GM15510 (cell line): ENCODE results near the gene DYNC2H1.

Source experiments
- POLR2A ChIP-seq: IDR thresholded peaks from 3 replicates; pipeline ENCODE4 v1.6.1; 2011; ENCODE audit warnings: borderline replicate concordance; ENCODE audit not compliant: insufficient read length; ENCODE audit errors: extremely low read depth

The DYNC2H1 gene

GRCh38 chr11:103433386-103434072 lies 324.3 kb downstream of the DYNC2H1 start:
- no peak for TF ChIP-seq POLR2A

DNA sequence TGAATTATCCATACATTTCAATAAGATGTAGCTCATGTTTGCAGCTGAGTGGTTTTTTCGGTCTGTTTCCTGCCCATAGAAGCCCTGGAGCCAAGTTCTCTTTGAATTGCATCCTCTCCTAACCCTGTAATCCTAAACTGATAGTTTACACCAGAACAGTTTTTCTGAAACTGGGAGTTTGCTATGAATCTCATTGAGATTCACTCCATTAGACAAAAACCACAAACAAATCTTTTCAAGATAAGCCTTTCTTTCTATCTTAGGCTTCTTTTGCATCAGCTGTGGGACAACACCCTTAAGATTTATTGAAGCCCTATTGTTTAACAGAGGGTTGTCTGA lies 324.8 kb downstream of the DYNC2H1 start:
- TF ChIP-seq POLR2A = no peak

DNA sequence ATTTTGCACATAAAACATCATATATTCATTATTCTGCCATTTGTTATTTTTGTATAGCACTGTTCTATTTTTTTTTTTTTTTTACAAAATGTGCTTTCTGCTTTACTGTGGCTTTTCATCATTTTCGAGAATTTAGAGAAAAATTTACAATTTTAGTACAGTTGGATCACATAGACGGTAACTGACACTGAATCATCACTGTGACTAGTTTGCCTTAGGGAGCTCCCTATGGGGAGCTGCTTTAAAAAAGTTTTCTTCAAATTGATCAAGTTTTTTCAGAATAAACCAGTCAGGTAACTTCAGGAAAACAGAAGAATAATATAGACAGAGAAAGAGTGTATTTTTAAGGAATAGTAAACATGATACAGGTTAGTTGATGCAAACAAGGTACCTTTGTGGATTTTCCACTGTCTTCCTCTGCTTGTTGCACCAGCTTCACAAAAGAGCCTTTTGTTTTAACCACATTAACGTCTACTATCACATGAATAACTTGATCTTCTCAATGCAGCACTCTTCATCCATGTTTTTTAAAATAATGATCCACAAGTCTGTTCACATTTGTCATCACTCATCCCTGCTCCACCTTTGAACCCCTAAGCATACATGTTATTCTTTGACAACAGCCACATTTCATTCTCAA lies 327.0 kb downstream of the DYNC2H1 start:
- TF ChIP-seq POLR2A = no peak

DNA sequence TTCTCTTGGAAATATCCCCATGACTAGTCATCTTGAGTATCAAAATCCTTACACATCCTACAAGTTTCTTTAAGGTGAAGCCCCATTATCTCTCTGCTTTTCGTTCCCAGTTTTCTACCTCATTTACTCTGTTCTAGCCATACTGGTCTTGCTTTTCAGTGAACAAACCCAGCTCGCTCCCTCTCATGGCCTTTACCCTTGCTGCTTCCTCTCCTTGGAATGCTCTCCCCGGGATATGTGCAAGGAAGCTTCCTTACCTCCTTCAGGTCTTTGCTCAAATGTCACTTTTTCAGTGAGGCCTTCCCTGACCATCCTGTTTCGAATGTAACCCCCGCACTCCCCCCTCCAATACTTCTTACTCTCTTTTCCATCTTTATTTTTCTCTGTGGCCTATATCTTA lies 331.8 kb downstream of the DYNC2H1 start:
- no peak for TF ChIP-seq POLR2A

GRCh38 chr11:103448966-103449365 lies 339.7 kb downstream of the DYNC2H1 start:
- no peak for TF ChIP-seq POLR2A

DNA sequence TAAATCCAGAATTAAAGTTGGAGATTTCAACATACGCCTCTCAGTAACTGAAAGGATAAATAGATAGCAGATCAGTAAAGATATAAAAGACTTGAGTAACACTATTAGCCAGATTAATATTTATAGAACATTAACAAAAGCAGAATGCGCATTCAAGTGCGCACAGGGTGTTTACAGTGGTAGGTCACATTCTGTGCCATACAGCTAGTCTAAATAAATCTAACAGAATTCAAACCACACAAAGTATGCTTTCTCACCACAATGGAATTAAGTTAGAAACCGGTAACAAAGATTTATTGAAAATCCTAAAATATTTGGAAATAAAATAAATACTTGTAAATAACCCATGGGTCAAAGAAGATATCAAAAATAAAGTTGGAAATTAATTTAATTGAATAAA lies 341.0 kb downstream of the DYNC2H1 start:
- TF ChIP-seq POLR2A = no peak

GRCh38 chr11:103453126-103453525 lies 343.9 kb downstream of the DYNC2H1 start:
- TF ChIP-seq POLR2A = no peak

- TF ChIP-seq POLR2A = no peak
These were observed 344.9 kb downstream of the DYNC2H1 start for GRCh38 chr11:103453915-103454709.

DNA sequence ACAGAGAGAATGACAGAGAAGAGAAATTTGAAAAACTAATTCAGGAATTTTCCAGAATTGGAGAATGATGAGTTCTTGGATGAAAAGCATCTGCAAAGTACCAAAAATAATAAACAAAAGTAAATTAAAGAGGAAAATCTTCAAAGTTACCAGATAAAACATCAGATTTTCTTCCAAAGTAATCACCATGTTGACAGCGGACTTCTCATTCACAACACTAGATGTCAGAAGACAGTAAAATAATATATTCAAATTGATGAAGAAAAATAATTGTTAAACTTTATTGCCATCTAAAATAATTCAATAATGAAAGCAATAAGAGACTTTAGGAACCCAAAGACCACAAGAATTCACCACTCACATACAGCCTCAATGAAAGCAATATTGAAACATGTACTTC lies 355.2 kb downstream of the DYNC2H1 start:
- TF ChIP-seq POLR2A = no peak

DNA sequence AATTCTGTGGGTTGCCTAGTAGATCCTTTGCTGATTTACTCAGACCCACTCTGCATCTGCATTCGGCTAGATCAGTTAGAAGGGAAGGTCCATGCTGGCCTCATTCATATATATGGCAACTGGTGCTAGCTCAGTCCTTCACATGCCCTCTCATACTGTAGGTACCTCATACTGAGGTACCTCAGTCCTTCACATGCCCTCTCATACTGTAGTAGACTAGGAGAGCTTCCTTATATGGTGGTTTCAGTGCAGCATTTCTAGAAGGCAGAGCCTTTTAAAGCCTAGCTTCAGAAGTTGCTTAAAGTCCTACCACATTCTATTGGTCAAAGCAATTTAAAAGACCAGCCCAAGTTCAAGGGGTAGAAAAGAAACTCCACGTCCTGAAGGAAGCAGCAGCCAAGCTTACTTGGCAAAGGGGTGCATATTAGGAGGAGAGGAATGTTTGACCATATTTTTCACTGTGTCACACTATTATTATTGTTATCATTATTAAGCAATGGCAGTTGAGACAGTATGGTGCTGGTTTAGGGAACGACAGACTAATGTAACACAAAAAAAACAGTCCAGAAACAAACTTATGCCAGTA lies 356.4 kb downstream of the DYNC2H1 start:
- TF ChIP-seq POLR2A = no peak

DNA sequence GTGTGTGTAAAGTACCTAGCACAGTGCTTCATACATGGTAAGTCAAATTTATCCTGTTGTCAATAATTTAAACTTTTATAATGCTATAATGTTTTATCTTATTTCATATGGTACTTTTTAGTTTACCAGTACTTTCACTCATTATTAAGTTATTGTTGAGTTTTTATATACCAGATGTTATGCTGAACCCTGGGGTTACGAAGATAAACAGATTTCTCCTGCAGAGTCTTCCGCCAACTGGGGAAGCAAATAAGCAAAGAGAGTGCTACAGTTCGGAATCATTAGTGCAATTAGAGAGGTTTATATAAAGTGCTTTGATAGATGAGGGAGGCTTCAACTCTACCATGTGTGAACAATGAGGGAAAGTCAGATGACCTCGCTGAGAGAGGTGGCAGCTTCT lies 362.3 kb downstream of the DYNC2H1 start:
- TF ChIP-seq POLR2A = no peak

DNA sequence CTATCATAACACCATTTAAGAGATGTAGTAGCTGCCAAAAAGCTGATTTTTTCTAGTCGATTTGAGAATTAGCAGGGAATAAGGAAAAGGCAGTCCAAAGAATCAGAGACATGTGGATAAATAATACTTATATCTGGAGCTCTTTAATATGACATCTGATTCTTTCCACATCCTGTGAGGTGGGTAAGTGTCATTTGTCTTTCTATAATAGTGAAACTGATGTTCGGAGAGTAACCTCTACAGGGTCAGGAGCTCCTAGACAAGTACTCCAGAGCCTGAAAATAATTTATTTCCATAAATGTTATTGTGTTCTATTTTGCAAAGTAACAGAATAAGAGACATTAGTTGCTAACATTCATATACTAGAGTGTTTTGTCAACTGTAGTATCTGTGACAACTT lies 367.6 kb downstream of the DYNC2H1 start:
- TF ChIP-seq POLR2A = no peak

- TF ChIP-seq POLR2A = no peak
These were observed 371.2 kb downstream of the DYNC2H1 start for GRCh38 chr11:103480421-103480820.

DNA sequence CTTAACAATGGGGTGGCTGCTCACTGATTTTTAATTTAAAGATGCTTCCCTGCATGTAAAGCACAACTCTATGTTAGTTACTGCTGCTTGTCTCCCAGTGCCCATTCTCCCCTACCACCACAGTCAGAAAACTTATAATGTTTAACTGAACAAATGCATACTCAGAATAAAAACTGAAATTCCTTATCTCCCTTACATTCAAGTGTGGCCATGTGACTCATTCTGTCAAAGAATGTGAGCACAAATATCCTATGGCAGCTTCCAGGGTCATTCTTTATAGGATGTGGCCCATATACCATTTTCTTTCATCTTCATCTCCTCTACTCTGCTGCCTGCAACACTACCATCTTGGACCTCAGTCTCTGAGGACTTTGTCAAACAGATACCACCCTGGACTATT lies 374.8 kb downstream of the DYNC2H1 start:
- no peak for TF ChIP-seq POLR2A

- TF ChIP-seq POLR2A = no peak
These were observed 375.3 kb downstream of the DYNC2H1 start for GRCh38 chr11:103484545-103484944.

DNA sequence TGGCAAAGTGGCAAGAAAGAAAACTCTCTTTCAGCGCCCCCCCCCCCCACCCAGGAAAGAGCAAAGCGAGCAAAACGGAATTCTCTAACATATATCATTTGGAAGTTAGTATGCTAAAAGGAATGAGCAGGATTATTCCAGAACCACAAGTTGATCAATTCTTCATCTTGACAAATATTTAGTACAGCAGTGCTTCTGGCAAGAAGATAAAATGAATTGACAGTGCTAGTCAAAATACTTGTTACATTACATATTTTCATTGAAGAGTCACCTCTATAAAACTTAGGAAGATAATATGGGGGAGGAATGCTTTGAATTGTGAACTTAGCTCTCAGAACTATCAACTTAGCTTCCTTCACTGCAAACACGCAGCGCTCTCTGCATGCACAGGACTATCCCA lies 377.4 kb downstream of the DYNC2H1 start:
- TF ChIP-seq POLR2A = no peak

DNA sequence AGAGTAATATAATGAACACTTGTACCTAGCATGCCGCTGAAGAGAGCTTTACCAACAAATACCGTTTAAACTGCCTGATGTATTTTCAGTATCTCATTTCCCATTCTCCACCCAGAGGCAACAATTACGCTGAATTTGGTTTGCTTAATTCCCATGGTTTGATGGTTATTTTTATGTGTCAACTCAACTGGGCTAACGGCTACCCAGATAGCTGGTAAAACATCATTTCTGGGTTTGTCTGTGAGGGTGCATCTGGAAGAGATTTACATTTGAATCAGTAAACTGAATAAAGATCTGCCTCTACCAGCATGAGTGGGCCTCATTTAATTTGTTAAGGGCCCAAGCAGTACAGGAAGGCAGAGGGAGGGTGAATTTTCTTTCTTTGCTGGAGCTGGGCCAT lies 377.9 kb downstream of the DYNC2H1 start:
- TF ChIP-seq POLR2A = no peak

GRCh38 chr11:103488031-103488461 lies 378.8 kb downstream of the DYNC2H1 start:
- no peak for TF ChIP-seq POLR2A
